OCI-LY1 (cell line): ENCODE measurements around the gene COL23A1.

Experiments used
- EZH2 ChIP-seq: fragments of 200-600 bp; sonication (generic), shearing (Covaris generic); IDR thresholded peaks from 2 replicates; pipeline ENCODE4 v1.8.0; 2017; ENCODE audit warnings: borderline replicate concordance, mixed run types, mild to moderate bottlenecking, antibody characterized with exemption, low read length, moderate library complexity, mixed read lengths
- TF ChIP-seq, protein P1 (sequence below): fragments of 200-600 bp; sonication (generic), shearing (Covaris generic); IDR thresholded peaks from 2 replicates; pipeline ENCODE4 v1.5.1; 2017; ENCODE audit warnings: mild to moderate bottlenecking, antibody characterized with exemption, low read length, moderate library complexity, mixed read lengths

DNA sequence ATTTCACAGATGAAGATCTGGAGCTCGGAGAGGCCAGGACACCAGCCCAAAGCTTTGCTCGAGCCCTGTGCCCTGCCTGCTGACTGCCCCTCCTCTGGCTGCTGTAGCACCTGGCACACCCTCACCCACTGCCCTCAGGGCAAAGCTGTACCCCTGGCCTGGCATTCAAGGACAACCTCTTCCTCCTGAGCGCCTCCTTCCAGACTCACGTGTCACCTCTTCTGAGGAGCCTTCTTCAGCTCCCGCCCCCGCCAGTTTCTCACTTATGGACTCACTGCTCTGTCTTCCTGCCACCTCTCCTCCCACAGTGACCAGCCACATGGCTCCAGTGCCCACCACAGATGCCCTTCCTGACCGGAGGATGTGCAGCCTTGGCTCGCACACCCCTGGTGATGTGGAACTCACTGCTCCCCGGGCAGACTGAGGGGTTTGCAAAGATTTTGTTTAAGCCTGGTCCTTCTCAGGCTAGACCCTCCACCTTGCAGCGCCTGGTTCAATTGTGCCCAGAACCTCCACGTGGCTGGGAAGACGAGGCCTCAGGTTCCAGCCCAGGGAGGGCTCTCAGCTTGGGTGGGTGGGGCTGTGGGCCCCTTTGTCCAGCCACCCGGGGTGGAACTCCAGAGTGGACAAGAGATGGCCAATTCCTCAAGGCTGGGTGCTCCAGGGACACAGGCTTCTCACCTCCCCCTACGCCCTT, 311.0 kb downstream of the COL23A1 start:
- TF ChIP-seq, protein P1, sequence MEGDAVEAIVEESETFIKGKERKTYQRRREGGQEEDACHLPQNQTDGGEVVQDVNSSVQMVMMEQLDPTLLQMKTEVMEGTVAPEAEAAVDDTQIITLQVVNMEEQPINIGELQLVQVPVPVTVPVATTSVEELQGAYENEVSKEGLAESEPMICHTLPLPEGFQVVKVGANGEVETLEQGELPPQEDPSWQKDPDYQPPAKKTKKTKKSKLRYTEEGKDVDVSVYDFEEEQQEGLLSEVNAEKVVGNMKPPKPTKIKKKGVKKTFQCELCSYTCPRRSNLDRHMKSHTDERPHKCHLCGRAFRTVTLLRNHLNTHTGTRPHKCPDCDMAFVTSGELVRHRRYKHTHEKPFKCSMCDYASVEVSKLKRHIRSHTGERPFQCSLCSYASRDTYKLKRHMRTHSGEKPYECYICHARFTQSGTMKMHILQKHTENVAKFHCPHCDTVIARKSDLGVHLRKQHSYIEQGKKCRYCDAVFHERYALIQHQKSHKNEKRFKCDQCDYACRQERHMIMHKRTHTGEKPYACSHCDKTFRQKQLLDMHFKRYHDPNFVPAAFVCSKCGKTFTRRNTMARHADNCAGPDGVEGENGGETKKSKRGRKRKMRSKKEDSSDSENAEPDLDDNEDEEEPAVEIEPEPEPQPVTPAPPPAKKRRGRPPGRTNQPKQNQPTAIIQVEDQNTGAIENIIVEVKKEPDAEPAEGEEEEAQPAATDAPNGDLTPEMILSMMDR: no peak
- no peak for TF ChIP-seq EZH2
